GM13977 (cell line): ENCODE measurements around the gene SLC25A42.

Source experiments
- DNase-seq: peaks from one replicate; pipeline ENCODE4 v3.0.0; 2012; ENCODE audit warnings: low spot score
- in situ Hi-C: fragments of 300-500 bp; cut with MboI; formaldehyde crosslinking; loops from one replicate; pipeline ENCODE4 v1.12.0; 2022; ENCODE audit warnings: low sequenced_read_pairs, low pct_unique_long_range_greater_than_20kb, mixed read lengths, inconsistent platforms; ENCODE audit not compliant: unreplicated experiment
- TF ChIP-seq, protein P1 (sequence below): IDR thresholded peaks from 2 replicates; pipeline ENCODE4 v1.5.1; 2012; ENCODE audit warnings: mild to moderate bottlenecking, control low read depth; ENCODE audit not compliant: insufficient read depth; ENCODE audit errors: extremely low read depth, missing control alignments

Gene SLC25A42

DNA sequence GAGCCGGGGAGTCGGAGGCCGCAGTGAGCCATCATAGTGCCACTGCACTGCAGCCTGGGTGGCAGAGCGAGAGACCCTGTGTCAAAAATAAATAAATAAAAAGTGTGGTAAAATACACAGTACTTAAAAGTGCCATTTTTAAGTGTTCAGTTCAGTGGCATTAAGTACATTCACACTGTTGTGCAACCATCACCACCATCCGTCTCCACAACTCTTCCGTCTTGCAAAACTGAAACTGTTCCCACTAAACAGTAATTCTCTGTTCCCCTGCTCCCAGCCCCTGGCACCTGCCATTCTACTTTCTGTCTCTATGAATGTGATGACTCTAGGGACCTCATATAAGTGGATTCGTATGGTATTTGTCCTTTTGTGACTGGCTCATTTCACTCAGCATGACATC lies 13.3 kb downstream of the SLC25A42 start:
- no peak for DNase-seq
- in situ Hi-C loops, result no loop called here
- TF ChIP-seq, protein P1, sequence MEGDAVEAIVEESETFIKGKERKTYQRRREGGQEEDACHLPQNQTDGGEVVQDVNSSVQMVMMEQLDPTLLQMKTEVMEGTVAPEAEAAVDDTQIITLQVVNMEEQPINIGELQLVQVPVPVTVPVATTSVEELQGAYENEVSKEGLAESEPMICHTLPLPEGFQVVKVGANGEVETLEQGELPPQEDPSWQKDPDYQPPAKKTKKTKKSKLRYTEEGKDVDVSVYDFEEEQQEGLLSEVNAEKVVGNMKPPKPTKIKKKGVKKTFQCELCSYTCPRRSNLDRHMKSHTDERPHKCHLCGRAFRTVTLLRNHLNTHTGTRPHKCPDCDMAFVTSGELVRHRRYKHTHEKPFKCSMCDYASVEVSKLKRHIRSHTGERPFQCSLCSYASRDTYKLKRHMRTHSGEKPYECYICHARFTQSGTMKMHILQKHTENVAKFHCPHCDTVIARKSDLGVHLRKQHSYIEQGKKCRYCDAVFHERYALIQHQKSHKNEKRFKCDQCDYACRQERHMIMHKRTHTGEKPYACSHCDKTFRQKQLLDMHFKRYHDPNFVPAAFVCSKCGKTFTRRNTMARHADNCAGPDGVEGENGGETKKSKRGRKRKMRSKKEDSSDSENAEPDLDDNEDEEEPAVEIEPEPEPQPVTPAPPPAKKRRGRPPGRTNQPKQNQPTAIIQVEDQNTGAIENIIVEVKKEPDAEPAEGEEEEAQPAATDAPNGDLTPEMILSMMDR, result no peak

DNA sequence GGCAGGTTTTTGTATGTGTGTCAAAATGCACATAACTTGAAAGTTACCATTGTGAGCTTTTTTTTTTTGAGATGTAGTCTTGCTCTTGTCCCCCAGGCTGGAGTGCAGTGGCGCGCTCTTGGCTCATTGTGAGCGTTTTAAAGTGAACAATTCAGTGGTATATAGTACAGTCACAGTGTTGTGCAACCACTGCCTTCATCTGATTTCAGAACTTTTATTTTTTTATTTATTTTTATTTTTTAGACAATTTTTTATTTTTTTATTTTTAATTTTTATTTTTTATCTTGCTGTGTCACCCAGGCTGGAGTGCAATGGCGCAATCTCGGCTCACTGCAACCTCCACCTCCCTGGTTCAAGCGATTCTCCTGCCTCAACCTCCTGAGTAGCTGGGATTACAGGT lies 15.0 kb downstream of the SLC25A42 start:
- in situ Hi-C loops, result no loop called here
- TF ChIP-seq, protein P1, result no peak
- no peak for DNase-seq

DNA sequence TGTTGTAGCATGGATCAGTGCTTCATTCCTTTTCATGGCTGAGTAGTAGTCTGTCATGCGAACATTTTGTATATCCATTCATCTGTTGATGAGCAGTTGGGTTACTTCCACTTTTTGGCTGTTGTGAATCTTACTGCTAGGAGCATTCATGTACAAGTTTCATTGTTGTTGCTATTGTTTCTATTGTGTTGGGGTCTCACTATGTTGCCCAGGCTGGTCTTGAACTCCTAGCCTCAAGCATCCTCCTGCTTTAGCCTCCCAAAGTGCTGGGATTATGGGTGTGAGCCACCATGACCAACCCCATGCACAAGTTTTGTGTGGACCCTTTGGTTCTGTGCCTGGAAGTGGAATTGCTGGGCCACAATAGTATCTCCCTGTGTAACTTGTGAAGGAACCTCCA lies 15.8 kb downstream of the SLC25A42 start:
- in situ Hi-C loops, result no loop called here
- TF ChIP-seq, protein P1, result no peak
- no peak for DNase-seq

DNA sequence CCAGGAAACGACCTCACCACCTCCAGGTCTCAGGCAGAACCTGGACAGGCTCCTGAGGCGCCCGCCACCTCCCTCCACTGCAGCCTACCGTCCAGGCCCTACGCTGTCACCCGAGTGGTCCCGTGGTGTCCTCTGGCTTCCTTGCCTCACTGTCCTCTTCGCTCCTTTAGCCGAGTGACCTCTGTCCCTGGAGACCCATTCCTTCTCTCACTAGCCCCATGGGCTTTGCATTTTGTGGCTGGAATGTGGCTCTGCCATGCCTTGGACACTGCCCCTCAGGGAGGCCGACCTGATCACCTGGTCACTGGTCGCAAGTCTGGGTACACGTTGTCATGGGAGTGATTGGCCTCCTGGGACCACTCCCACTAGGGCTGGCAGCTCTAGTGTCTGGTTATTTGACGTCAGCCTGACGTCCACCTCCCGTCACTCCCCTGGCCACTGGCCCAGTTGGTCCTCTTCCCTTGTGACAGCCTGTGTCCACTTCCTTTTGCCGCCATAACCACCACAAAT lies 17.9 kb downstream of the SLC25A42 start:
- TF ChIP-seq, protein P1, result no peak
- in situ Hi-C loops, result no loop called here
- no peak for DNase-seq

DNA sequence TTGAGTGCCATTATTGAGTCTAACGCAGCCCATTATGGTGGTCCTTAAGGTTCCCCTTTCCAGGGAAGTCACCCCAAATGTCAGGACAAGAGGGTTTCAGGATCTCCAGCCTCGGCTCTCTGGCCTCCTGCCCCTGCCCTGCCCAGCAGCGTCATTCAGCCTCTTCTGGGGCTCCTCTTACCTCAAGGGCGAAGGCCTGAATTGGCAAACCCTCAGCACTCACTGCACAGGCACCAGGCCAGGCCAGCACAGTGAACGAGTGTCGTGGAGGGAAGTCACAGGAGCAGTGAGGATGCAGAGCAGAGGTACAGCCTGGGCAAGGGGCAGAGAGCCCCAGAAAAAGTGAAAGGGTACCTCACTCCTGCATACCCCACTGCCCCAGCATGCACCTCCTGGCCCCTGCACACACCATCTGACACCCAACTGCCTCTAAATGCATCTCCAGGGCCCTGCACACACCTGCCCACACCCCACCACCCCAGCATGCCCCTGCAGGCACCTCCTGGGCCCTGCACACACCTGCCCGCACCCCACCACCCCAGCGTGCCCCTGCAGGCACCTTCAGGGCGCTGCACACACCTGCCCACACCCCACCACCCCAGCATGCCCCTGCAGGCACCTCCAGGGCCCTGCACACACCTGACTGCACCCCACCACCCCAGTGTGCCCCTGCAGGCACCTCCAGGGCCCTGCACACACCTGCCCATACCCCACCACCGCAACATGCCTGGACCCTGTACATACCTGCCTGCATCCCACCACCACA lies 19.8 kb downstream of the SLC25A42 start:
- no peak for DNase-seq
- TF ChIP-seq, protein P1, result no peak
- in situ Hi-C loops, result no loop called here

DNA sequence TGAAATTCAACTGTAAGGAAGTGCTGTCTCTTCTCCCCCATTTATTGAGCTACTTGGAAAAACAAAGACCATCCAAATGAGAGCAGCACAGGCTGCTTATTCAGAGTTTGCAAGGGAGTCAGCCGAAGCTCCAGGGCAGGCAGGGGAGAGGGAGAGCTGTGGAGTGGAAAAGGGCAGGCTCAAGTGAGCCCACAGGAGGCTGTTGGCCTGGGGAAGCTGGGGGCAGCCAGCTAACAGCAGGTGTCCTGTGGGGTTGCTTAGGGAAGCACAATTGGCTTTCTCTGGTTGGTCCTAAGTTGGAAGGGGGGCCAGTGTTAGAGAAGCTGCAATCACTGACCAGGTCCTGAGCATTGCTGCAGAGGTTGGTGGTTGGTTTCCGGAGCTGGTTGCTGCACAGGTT lies 23.9 kb downstream of the SLC25A42 start:
- TF ChIP-seq, protein P1, result no peak
- DNase-seq, result no peak
- in situ Hi-C loops, result no loop called here
